SJCRH30 (cell line): ENCODE results near the gene C1QA. TPM values are rescaled to one million over a fixed set of nuclear protein-coding genes. Genes with fewer than 3 reads are reported as not detected.

Experiments used
- DNase-seq, 2 experiments: peaks; one replicate each; pipeline ENCODE4 v3.0.0-alpha.2; 2015 to 2020
- H3K27ac ChIP-seq: fragments of 250-450 bp; sonication (Bioruptor Pico); 2 replicates; pipeline ENCODE4 v1.5.1; 2020; ENCODE audit warnings: mild to moderate bottlenecking, moderate library complexity
- H3K27me3 ChIP-seq: fragments of 250-450 bp; sonication (Bioruptor Pico); 2 replicates; pipeline ENCODE4 v1.5.1; 2020; ENCODE audit warnings: mild to moderate bottlenecking, moderate library complexity
- H3K36me3 ChIP-seq: fragments of 250-450 bp; sonication (Bioruptor Pico); 2 replicates; pipeline ENCODE4 v1.5.1; 2020; ENCODE audit warnings: mild to moderate bottlenecking, moderate library complexity
- H3K4me1 ChIP-seq: fragments of 250-450 bp; sonication (Bioruptor Pico); 2 replicates; pipeline ENCODE4 v1.5.1; 2020; ENCODE audit warnings: mild to moderate bottlenecking, moderate library complexity
- H3K4me3 ChIP-seq: fragments of 250-450 bp; sonication (Bioruptor Pico); 2 replicates; pipeline ENCODE4 v1.5.1; 2020; ENCODE audit warnings: mild to moderate bottlenecking, moderate library complexity
- H3K9me3 ChIP-seq: fragments of 250-450 bp; sonication (Bioruptor Pico); replicated peaks from 2 replicates; pipeline ENCODE4 v1.5.1; 2020; ENCODE audit warnings: mild to moderate bottlenecking, moderate library complexity
- total RNA-seq: library from RNA; depleted of rRNA; stranded (reverse); fragments of >200 nt; shearing (Covaris generic); gene quantifications from 2 replicates; pipeline ENCODE4 v1.2.3, GENCODE V29; 2014

Gene C1QA
- total RNA-seq, 1 experiment from 2014 or later = 0.08 TPM

GRCh38 chr1:22643381-22643780 lies 7.0 kb downstream of the C1QA start, which contains the start of gene C1QC:
Gene C1QC, plus strand, starts transcription at chr1:22643633. Its CDS starts 391 bp downstream, at chr1:22644024.
- H3K4me3 ChIP-seq = no peak within 1 kb of the TSS
- H3K4me1 ChIP-seq = no peaks in the 10 kb centered on the region
- no peaks in the 10 kb centered on the region for H3K9me3 ChIP-seq
- H3K27ac ChIP-seq = no peak within 1 kb of the TSS
- DNase-seq = no peak
- H3K27me3 ChIP-seq = peaks cover 16% of the 10 kb centered on the region
- no peaks in the 10 kb centered on the region for H3K36me3 ChIP-seq

- Histone ChIP-seq H3K27ac (no peak overlapping the region), H3K27me3 (peaks cover 20% of the 10 kb centered on the region), H3K9me3 (no peaks in the 10 kb centered on the region), H3K4me1 (no peaks in the 10 kb centered on the region), H3K36me3 (no peaks in the 10 kb centered on the region), H3K4me3 (no peak overlapping the region)
- DNase-seq = no peak
Observed at GRCh38 chr1:22643928-22644327, 7.5 kb downstream of the C1QA start.

- Histone ChIP-seq H3K36me3 (no peaks in the 10 kb centered on the region), H3K27ac (no peak overlapping the region), H3K27me3 (peaks cover 20% of the 10 kb centered on the region), H3K4me1 (no peaks in the 10 kb centered on the region), H3K4me3 (no peak overlapping the region), H3K9me3 (no peaks in the 10 kb centered on the region)
- no peak for DNase-seq
Observed at GRCh38 chr1:22645931-22646330, 9.5 kb downstream of the C1QA start.

- H3K9me3 ChIP-seq = no peaks in the 10 kb centered on the region
- no peak overlapping the region for H3K4me3 ChIP-seq
- H3K4me1 ChIP-seq = no peaks in the 10 kb centered on the region
- no peak overlapping the region for H3K27ac ChIP-seq
- no peaks in the 10 kb centered on the region for H3K36me3 ChIP-seq
- DNase-seq = no peak
- peaks cover 20% of the 10 kb centered on the region for H3K27me3 ChIP-seq
Observed at GRCh38 chr1:22646384-22646783, 10.0 kb downstream of the C1QA start.

- Histone ChIP-seq H3K9me3 (no peaks in the 10 kb centered on the region), H3K36me3 (no peaks in the 10 kb centered on the region), H3K27me3 (peaks cover 27% of the 10 kb centered on the region), H3K4me1 (no peaks in the 10 kb centered on the region), H3K27ac (no peak overlapping the region), H3K4me3 (no peak overlapping the region)
- no peak for DNase-seq
Observed at GRCh38 chr1:22650089-22650693, 13.8 kb downstream of the C1QA start.

GRCh38 chr1:22651941-22652856 lies 15.8 kb downstream of the C1QA start:
- H3K27me3 ChIP-seq = peaks cover 23% of the 10 kb centered on the region; the same call in 1 of the 2 replicates
- no peak for DNase-seq
- H3K4me3 ChIP-seq = no peak overlapping the region
- H3K36me3 ChIP-seq = no peaks in the 10 kb centered on the region
- H3K27ac ChIP-seq = no peak overlapping the region
- H3K4me1 ChIP-seq = no peaks in the 10 kb centered on the region
- no peaks in the 10 kb centered on the region for H3K9me3 ChIP-seq

- DNase-seq = no peak
- H3K36me3 ChIP-seq = no peaks in the 10 kb centered on the region
- peaks cover 26% of the 10 kb centered on the region; the same call in 1 of the 2 replicates for H3K27me3 ChIP-seq
- H3K9me3 ChIP-seq = no peaks in the 10 kb centered on the region
- H3K4me1 ChIP-seq = no peaks in the 10 kb centered on the region
- no peak within 1 kb of the TSS for H3K4me3 ChIP-seq
- H3K27ac ChIP-seq = no peak within 1 kb of the TSS
Observed at GRCh38 chr1:22652881-22653316, 16.5 kb downstream of the C1QA start, which contains the start of gene C1QB. Gene C1QB, plus strand, starts transcription at chr1:22653236. Its CDS starts 6,227 bp downstream, at chr1:22659463.

GRCh38 chr1:22654692-22655091 lies 18.3 kb downstream of the C1QA start:
- H3K27me3 ChIP-seq = peaks cover 29% of the 10 kb centered on the region; the same call in 1 of the 2 replicates
- no peaks in the 10 kb centered on the region for H3K9me3 ChIP-seq
- no peak for DNase-seq
- no peak overlapping the region for H3K4me3 ChIP-seq
- H3K27ac ChIP-seq = no peak overlapping the region
- no peaks in the 10 kb centered on the region for H3K36me3 ChIP-seq
- H3K4me1 ChIP-seq = no peaks in the 10 kb centered on the region

- H3K27me3 ChIP-seq = peaks cover 14% of the 10 kb centered on the region; the same call in 1 of the 2 replicates
- H3K4me3 ChIP-seq = no peak overlapping the region
- no peak for DNase-seq
- no peak overlapping the region for H3K27ac ChIP-seq
- no peaks in the 10 kb centered on the region for H3K9me3 ChIP-seq
- no peaks in the 10 kb centered on the region for H3K36me3 ChIP-seq
- no peaks in the 10 kb centered on the region for H3K4me1 ChIP-seq
Observed at GRCh38 chr1:22658385-22659163, 22.1 kb downstream of the C1QA start.

GRCh38 chr1:22660716-22661241 lies 24.4 kb downstream of the C1QA start:
- Histone ChIP-seq H3K9me3 (no peaks in the 10 kb centered on the region), H3K4me1 (no peaks in the 10 kb centered on the region), H3K4me3 (no peak overlapping the region), H3K36me3 (no peaks in the 10 kb centered on the region), H3K27ac (no peak overlapping the region), H3K27me3 (peaks cover 10% of the 10 kb centered on the region; the same call in 1 of the 2 replicates)
- no peak for DNase-seq

- peaks cover 12% of the 10 kb centered on the region for H3K27me3 ChIP-seq
- H3K9me3 ChIP-seq = no peaks in the 10 kb centered on the region
- H3K27ac ChIP-seq = no peak overlapping the region
- peaks cover under 1% of the 10 kb centered on the region; the same call in 1 of the 2 replicates for H3K4me1 ChIP-seq
- no peaks in the 10 kb centered on the region for H3K36me3 ChIP-seq
- H3K4me3 ChIP-seq = no peak overlapping the region
- DNase-seq = no peak
Observed at GRCh38 chr1:22661880-22662279, 25.5 kb downstream of the C1QA start.

GRCh38 chr1:22662318-22662717 lies 25.9 kb downstream of the C1QA start:
- Histone ChIP-seq H3K27ac (no peak overlapping the region), H3K4me3 (no peak overlapping the region), H3K27me3 (peaks cover 16% of the 10 kb centered on the region), H3K9me3 (no peaks in the 10 kb centered on the region), H3K4me1 (peaks cover 5% of the 10 kb centered on the region; the same call in 1 of the 2 replicates), H3K36me3 (no peaks in the 10 kb centered on the region)
- DNase-seq = peak; percentile 50 to 57

GRCh38 chr1:22662986-22663408 lies 26.6 kb downstream of the C1QA start:
- Histone ChIP-seq H3K27me3 (peaks cover 18% of the 10 kb centered on the region), H3K36me3 (no peaks in the 10 kb centered on the region), H3K9me3 (no peaks in the 10 kb centered on the region), H3K27ac (no peak overlapping the region), H3K4me1 (peaks cover 8% of the 10 kb centered on the region; the same call in 1 of the 2 replicates), H3K4me3 (no peak overlapping the region)
- no peak for DNase-seq

GRCh38 chr1:22665752-22666151 lies 29.3 kb downstream of the C1QA start:
- peak; percentile 56 to 69 for DNase-seq
- H3K27ac ChIP-seq = no peak overlapping the region
- H3K27me3 ChIP-seq = peaks cover 24% of the 10 kb centered on the region
- no peaks in the 10 kb centered on the region for H3K36me3 ChIP-seq
- peaks cover 8% of the 10 kb centered on the region; the same call in 1 of the 2 replicates for H3K4me1 ChIP-seq
- no peaks in the 10 kb centered on the region for H3K9me3 ChIP-seq
- no peak overlapping the region for H3K4me3 ChIP-seq
